ENCODE measurements around the gene ECI1. TPM values are rescaled to one million over a fixed set of nuclear protein-coding genes. Genes with fewer than 3 reads are reported as not detected.

ECI1 gene
- total and polyA plus RNA-seq, 2 of the 13 experiments (the other 11 are each of a cell fraction or from before 2014, with no cell fraction given), result 82.0 to 102 TPM

DNA sequence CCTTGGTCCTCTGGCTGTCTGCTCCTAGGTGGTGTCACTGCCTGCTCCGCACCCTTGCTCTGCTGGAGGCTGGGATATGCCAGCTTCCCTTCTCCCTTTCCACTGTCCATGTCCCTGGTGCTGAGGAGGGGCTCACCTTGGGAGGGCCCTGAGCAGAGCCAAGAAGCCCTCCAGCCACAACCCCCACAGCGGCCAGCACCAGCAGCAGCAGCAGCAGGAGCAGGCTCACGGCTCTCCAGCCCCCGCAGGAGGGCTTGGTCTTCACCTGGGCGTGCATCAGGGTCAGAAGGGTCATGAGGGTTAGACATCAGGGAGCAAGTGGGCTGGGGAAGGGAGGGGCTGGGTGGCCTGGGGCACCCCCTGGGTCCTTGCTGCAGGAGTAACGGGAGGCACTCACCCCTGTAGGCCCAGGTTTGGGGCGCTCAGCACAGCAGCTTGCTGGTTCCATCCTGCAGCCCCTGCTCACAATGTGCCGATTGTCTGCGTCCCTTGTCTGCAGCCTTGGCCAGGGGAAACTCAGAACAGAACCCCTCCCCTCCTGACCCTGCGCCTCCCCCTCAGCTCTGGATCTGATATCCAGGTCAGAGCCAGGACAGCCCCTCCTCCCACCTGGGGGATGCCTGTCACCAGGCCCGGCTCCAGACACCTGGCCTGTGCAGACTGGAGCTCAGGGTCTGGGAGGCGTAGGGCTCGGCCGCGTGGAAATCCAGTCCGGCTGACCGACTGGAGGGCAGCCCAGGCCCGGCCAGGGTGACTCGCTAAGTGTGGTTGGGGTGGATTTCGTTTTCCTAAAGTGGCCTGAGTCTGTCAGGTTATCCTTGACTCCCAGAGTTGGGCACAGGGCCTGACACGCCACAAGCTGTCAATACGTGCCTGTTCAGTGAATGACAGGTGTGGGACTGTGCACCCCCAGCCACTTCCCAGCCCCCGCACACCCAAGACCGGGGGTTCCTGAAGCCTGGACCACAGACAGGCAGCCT is 40.7 kb downstream of the ECI1 start, which contains the start of gene BRICD5 (continued):
- TF ChIP-seq IRF1 (CRISPR knock-in tag; IDR thresholded peaks at IDR 0.05; ENCODE audit: low read depth) (no peak), ZNF670 (CRISPR knock-in tag; IDR thresholded peaks at IDR 0.05; ENCODE audit: borderline replicate concordance) (no peak), RORA (CRISPR knock-in tag; IDR thresholded peaks at IDR 0.05) (no peak), BCL6 (CRISPR knock-in tag; IDR thresholded peaks at IDR 0.05) (no peak), ZNF253 (CRISPR knock-in tag; IDR thresholded peaks at IDR 0.05; ENCODE audit: borderline replicate concordance) (no peak), RNF2 (conservative IDR thresholded peaks at IDR 0.05; ENCODE audit: low read depth) (no peak), ZNF589 (CRISPR knock-in tag; conservative IDR thresholded peaks at IDR 0.05) (0 out of 2 replicates have a peak, but pooled peaks have one; percentile 51), MED13 (CRISPR knock-in tag; IDR thresholded peaks at IDR 0.05) (no peak; the same call in 1 of the 2 replicates), ISX (CRISPR knock-in tag; conservative IDR thresholded peaks at IDR 0.05) (no peak), THAP8 (CRISPR knock-in tag; IDR thresholded peaks at IDR 0.05; ENCODE audit: borderline replicate concordance) (no peak), TEAD3 (CRISPR knock-in tag; optimal IDR thresholded peaks at IDR 0.05; ENCODE audit: borderline replicate concordance) (no peak), ZMYM3 (CRISPR knock-in tag; IDR thresholded peaks at IDR 0.05) (no peak), CENPBD1 (CRISPR knock-in tag; IDR thresholded peaks at IDR 0.05; ENCODE audit: borderline replicate concordance, low read depth) (no peak), ZEB1 (IDR thresholded peaks at IDR 0.05; ENCODE audit: insufficient replicate concordance, low read depth) (no peak), ZFX (CRISPR knock-in tag; IDR thresholded peaks at IDR 0.05; ENCODE audit: low read depth) (peak; percentile 66)
- TF ChIP-seq, protein P1, sequence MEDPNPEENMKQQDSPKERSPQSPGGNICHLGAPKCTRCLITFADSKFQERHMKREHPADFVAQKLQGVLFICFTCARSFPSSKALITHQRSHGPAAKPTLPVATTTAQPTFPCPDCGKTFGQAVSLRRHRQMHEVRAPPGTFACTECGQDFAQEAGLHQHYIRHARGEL (CRISPR knock-in tag; IDR thresholded peaks at IDR 0.05), result 0 out of 2 replicates have a peak, but pooled peaks have one; percentile 33
- TF ChIP-seq, protein P2, sequence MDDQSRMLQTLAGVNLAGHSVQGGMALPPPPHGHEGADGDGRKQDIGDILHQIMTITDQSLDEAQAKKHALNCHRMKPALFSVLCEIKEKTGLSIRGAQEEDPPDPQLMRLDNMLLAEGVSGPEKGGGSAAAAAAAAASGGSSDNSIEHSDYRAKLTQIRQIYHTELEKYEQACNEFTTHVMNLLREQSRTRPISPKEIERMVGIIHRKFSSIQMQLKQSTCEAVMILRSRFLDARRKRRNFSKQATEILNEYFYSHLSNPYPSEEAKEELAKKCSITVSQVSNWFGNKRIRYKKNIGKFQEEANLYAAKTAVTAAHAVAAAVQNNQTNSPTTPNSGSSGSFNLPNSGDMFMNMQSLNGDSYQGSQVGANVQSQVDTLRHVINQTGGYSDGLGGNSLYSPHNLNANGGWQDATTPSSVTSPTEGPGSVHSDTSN (CRISPR knock-in tag; IDR thresholded peaks at IDR 0.05; ENCODE audit: borderline replicate concordance), result no peak
- TF ChIP-seq, protein P3, sequence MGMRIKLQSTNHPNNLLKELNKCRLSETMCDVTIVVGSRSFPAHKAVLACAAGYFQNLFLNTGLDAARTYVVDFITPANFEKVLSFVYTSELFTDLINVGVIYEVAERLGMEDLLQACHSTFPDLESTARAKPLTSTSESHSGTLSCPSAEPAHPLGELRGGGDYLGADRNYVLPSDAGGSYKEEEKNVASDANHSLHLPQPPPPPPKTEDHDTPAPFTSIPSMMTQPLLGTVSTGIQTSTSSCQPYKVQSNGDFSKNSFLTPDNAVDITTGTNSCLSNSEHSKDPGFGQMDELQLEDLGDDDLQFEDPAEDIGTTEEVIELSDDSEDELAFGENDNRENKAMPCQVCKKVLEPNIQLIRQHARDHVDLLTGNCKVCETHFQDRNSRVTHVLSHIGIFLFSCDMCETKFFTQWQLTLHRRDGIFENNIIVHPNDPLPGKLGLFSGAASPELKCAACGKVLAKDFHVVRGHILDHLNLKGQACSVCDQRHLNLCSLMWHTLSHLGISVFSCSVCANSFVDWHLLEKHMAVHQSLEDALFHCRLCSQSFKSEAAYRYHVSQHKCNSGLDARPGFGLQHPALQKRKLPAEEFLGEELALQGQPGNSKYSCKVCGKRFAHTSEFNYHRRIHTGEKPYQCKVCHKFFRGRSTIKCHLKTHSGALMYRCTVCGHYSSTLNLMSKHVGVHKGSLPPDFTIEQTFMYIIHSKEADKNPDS (CRISPR knock-in tag; IDR thresholded peaks at IDR 0.05), result no peak
- TF ChIP-seq, protein P4, sequence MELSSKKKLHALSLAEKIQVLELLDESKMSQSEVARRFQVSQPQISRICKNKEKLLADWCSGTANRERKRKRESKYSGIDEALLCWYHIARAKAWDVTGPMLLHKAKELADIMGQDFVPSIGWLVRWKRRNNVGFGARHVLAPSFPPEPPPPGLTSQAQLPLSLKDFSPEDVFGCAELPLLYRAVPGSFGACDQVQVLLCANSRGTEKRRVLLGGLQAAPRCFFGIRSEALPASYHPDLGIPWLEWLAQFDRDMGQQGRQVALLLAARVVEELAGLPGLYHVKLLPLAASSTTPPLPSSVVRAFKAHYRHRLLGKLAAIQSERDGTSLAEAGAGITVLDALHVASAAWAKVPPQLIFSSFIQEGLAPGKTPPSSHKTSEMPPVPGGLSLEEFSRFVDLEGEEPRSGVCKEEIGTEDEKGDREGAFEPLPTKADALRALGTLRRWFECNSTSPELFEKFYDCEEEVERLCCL (CRISPR knock-in tag; IDR thresholded peaks at IDR 0.05; ENCODE audit: borderline replicate concordance), result no peak

Measured in HepG2 (cell line).